SU-DHL-6 (cell line): ENCODE results near the gene ARHGEF28.

Experiments
- H2AFZ ChIP-seq: fragments of 200-600 bp; sonication (generic); 2 replicates; pipeline ENCODE4 v1.6.1; 2014; ENCODE audit warnings: low read depth, mild to moderate bottlenecking, moderate library complexity, mixed read lengths, antibody characterized with exemption, low read length; ENCODE audit not compliant: severe bottlenecking
- H3F3A ChIP-seq: fragments of 200-600 bp; shearing (Covaris generic); 2 replicates; pipeline ENCODE4 v1.6.0; 2016; ENCODE audit warnings: antibody characterized with exemption, mild to moderate bottlenecking; ENCODE audit not compliant: insufficient read depth
- H3K27ac ChIP-seq: fragments of 200-600 bp; sonication (generic); 2 replicates; pipeline ENCODE4 v1.5.1; 2016; ENCODE audit warnings: low read depth, mild to moderate bottlenecking, low read length, moderate library complexity, mixed read lengths
- H3K27me3 ChIP-seq: fragments of 200-600 bp; sonication (generic), shearing (Covaris generic); 2 replicates; pipeline ENCODE4 v1.6.0; 2014; ENCODE audit warnings: mild to moderate bottlenecking, low read length
- H3K36me3 ChIP-seq: fragments of 200-600 bp; sonication (generic); 2 replicates; pipeline ENCODE4 v1.6.1; 2014; ENCODE audit warnings: mild to moderate bottlenecking, low read length, mixed read lengths
- H3K4me2 ChIP-seq: fragments of 300-600, 200-600 bp; shearing (Covaris generic), sonication (generic); 2 replicates; pipeline ENCODE4 v1.6.0; 2014; ENCODE audit warnings: low read length, low read depth, mild to moderate bottlenecking; ENCODE audit not compliant: poor library complexity, severe bottlenecking
- H3K4me3 ChIP-seq: fragments of 200-600 bp; sonication (generic); 2 replicates; pipeline ENCODE4 v1.5.1; 2014; ENCODE audit warnings: antibody characterized with exemption, low read length, mild to moderate bottlenecking, mixed read lengths; ENCODE audit not compliant: insufficient read depth, poor library complexity, severe bottlenecking
- H3K79me2 ChIP-seq: fragments of 200-600 bp; sonication (generic); 2 replicates; pipeline ENCODE4 v1.6.1; 2014; ENCODE audit warnings: mild to moderate bottlenecking, low read length, moderate library complexity; ENCODE audit not compliant: insufficient read depth
- H3K9ac ChIP-seq: fragments of 200-600 bp; sonication (generic); 2 replicates; pipeline ENCODE4 v1.7.0; 2014; ENCODE audit warnings: mild to moderate bottlenecking, low read length
- H3K9me2 ChIP-seq: fragments of 200-600 bp; sonication (generic); replicated peaks from 2 replicates; pipeline ENCODE4 v1.6.1; 2014; ENCODE audit warnings: low read length; ENCODE audit not compliant: insufficient read depth
- H3K9me3 ChIP-seq: fragments of 200-600 bp; sonication (generic); 2 replicates; pipeline ENCODE4 v1.6.1; 2014; ENCODE audit warnings: low read length, mixed read lengths; ENCODE audit not compliant: insufficient read depth
- H4K20me1 ChIP-seq: fragments of 200-600 bp; sonication (generic); 2 replicates; pipeline ENCODE4 v1.6.1; 2014; ENCODE audit warnings: low read depth, mild to moderate bottlenecking, antibody characterized with exemption, low read length, moderate library complexity, mixed read lengths
- CTCF ChIP-seq: fragments of 200-600 bp; sonication (generic); IDR thresholded peaks from one replicate; pipeline ENCODE4 v1.5.1; 2017; ENCODE audit warnings: antibody characterized with exemption, mild to moderate bottlenecking, low read length, moderate library complexity; ENCODE audit not compliant: insufficient read depth, poor library complexity, severe bottlenecking
- EZH2phosphoT487 ChIP-seq: fragments of 200-600 bp; sonication (generic), shearing (Covaris generic); conservative IDR thresholded peaks from 2 replicates; pipeline ENCODE4 v1.6.1; 2018; ENCODE audit warnings: mild to moderate bottlenecking, antibody characterized with exemption, low read length, moderate library complexity, mixed read lengths

The ARHGEF28 gene

DNA sequence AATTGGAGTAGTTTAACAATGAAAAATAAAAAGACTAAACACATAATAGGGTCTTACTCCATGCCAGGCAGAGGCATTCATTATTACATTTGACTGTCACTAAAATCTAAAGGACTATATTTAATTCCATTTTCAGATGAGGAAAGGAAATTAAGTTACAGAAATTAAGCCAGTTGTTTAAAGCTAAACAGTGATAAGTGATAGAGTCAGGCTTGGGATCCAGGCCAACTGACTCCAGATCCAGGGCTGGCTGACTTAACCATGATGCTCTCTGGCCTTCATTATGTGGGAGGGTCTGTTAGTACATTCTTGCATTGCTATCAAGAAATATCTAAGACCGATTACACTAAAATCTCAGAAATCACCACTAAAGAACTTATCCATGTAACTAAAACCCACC is 107.2 kb downstream of the ARHGEF28 start:
- Histone ChIP-seq H3K4me2 (no peak overlapping the region), H3K4me3 (no peak overlapping the region), H3K36me3 (no peaks in the 10 kb centered on the region), H3K9ac (no peak overlapping the region), H3K27me3 (no peaks in the 10 kb centered on the region), H4K20me1 (no peaks in the 10 kb centered on the region), H3K9me2 (no peaks in the 10 kb centered on the region), H3K79me2 (no peaks in the 10 kb centered on the region), H3K9me3 (no peaks in the 10 kb centered on the region; the same call in 1 of the 2 replicates), H3K27ac (no peak overlapping the region), H2AFZ (no peak overlapping the region), H3F3A (no peaks in the 10 kb centered on the region)
- TF ChIP-seq CTCF = no peak
- TF ChIP-seq EZH2phosphoT487 = no peak

- Histone ChIP-seq H3F3A (no peaks in the 10 kb centered on the region), H3K4me2 (no peak overlapping the region), H4K20me1 (no peaks in the 10 kb centered on the region), H3K9ac (no peak overlapping the region), H3K9me2 (no peaks in the 10 kb centered on the region), H3K4me3 (no peak overlapping the region), H3K79me2 (no peaks in the 10 kb centered on the region), H3K27me3 (no peaks in the 10 kb centered on the region), H3K9me3 (no peaks in the 10 kb centered on the region; the same call in 1 of the 2 replicates), H3K27ac (no peak overlapping the region), H2AFZ (no peak overlapping the region), H3K36me3 (no peaks in the 10 kb centered on the region)
- no peak for TF ChIP-seq CTCF
- no peak for TF ChIP-seq EZH2phosphoT487
These were observed 109.2 kb downstream of the ARHGEF28 start for GRCh38 chr5:73735032-73735734.

DNA sequence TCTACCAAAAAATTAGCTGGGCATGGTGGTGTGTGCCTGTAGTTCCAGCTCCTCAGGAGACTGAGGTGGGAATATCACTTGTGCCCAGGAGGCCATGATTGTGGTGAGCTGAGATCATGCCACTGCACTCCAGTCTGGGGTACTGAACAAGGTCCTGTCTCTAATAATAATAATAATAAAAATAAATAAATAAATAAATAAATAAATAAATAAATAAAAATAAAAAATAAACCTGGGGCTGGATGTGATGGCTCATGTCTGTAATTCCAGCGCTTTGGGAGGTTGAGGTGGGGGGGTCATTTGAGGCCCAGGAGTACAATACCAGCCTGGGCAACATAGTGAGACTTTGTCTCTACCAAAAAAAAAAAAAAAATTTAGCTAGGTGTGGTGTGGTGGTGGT is 113.7 kb downstream of the ARHGEF28 start:
- Histone ChIP-seq H3K36me3 (no peaks in the 10 kb centered on the region), H4K20me1 (no peaks in the 10 kb centered on the region), H3K27ac (no peak overlapping the region), H3F3A (no peaks in the 10 kb centered on the region), H3K4me2 (no peak overlapping the region), H3K9ac (no peak overlapping the region), H3K27me3 (no peaks in the 10 kb centered on the region; the same call in 1 of the 2 replicates), H3K9me2 (no peaks in the 10 kb centered on the region), H2AFZ (no peak overlapping the region), H3K79me2 (no peaks in the 10 kb centered on the region), H3K9me3 (no peaks in the 10 kb centered on the region), H3K4me3 (no peak overlapping the region)
- no peak for TF ChIP-seq EZH2phosphoT487
- no peak for TF ChIP-seq CTCF
